NCI-H2196 (cell line): ENCODE data around the gene USP44.
A peak's percentile ranks its signal among the peaks of the same experiment; 100 is the strongest.

Experiments used
- DNase-seq: peaks from one replicate; lab custom pipeline; 2025; ENCODE audit not compliant: unreplicated experiment; lab: John Stamatoyannopoulos, UW

Gene USP44

GRCh38 chr12:95548539-95549391 is 2.5 kb downstream of the USP44 start:
- peak; percentile 68 for DNase-seq

DNA sequence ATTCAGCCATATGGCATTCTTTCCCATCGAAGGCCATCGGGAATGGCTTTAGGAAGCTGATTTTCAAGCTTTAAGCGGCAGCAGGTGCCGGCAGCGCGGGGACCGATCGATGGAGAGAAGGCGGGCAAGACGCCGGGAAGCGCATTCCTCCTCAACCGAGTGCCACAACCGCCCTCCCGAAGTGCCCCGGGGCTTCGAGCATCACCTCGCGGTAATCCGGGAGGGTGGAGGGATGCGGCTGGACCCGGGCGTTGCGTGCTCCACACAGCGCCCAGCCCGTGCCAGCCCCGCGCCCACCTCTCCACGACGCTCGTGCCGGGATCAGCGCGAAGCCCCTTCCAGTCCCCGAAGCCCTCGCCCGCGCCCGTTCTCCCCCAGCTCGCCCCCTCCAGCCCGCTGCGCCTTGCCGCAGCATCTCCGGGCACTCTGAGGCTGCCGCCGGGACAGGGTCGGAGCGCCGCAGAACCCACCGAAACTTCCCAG is 3.2 kb downstream of the USP44 start:
- peak; percentile 19 for DNase-seq

- DNase-seq = no peak
These were observed 3.7 kb downstream of the USP44 start for GRCh38 chr12:95547522-95548055.

DNA sequence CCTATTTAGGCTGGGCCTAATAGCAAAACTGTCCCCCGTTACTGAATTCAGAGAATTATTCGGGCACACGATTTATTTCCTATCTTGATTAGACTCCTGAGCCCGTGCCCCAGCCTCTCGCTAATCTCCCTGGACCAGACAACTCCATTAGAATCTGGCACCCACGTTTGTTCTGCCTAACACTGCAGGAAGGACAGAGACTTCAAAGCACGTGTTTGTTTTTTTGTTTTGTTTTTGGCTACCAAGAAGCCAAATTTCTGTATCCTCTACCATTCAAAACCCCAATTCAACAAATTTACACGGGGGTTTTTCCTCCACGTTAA is 4.8 kb downstream of the USP44 start:
- no peak for DNase-seq

DNA sequence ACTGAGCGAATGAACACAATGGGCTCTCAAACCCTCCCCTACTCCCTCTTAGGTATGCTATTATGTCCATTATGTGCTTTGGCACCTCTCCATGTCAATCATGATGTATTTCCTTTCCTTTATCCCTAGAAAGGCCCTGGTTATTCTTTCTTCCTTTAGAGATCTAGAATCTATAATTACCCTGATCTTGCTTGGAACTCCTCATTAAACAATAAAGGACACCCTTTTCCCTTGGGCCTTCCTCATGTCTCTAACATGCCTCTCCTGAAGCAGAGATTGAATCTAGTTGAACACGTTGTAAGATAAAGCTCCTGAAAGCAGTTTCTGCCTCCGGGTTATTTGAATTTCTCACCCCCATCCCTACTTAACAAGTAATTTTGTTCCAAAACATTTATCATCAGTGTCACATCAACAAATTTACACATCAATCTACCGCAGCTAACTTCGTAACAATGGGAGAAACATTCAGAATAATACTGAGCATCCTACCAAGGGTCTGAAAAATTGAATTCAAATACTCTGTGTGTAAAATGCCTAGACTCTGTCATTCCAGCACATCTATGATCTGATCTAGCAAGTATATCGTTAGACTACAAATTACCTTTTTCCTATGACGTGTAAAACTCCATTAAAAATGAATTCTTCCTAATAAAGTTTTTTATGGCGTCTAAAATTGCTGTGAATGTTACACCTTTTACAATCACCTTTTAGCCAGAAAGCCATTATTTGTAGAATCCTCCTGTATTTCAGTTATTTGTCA is 5.4 kb downstream of the USP44 start:
- DNase-seq = peak; percentile 22

DNA sequence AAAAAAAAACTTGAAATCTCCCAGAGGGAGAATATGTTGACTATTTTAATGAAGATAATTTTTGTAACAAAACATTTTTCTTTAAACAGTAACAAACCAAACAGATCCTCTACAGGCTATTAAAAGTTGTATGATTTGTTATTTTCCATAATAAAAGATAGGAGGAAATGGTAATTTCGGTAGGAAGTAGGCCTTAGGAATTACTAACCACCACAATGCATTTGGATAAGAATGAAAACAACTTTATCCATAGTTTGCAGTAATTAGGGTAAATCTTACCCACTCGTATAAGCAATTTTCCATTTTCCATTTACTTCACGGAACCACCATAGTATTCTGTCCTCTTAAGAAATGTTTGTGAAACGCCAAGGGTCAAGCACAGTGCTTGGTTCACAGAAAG is 6.0 kb downstream of the USP44 start:
- DNase-seq = no peak

- no peak for DNase-seq
These were observed 6.5 kb downstream of the USP44 start for GRCh38 chr12:95544756-95545155.

DNA sequence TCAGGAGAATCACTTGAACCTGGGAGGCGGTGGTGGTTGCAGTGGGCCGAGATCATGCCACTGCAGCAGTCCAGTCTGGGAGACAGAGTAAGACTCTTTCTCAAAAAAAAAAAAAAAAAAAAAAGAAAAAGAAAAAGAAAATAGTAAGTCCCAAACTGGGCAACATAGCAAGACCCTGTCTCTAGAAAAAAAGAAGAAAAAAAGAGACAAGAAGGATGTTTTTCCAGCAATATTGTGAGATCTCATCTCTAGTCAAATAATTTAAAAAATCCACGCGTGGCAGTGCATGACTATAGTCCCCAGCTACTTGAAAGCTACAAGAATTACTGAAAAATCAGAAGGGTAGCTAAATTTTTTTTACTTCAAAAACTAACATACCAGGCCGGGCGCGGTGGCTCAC is 8.0 kb downstream of the USP44 start:
- no peak for DNase-seq

DNA sequence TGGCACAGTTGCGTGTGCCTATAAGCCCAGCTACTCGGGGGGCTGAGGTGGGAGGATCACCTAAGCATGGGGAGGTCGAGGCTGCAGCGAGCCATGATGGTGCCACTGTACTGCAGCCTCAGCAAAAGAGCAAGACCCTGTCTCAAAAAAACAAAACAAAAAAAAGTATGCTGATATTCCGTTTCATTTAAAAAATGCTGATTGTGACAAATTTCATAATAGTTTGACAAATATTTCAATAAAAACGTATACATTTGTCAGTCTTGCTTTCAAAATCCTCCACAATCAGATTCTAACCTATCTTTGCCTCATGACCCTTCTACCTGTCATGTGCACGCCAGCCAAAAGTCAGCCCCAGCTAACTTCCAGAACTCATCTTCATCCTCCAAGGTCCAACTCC is 9.8 kb downstream of the USP44 start:
- no peak for DNase-seq

GRCh38 chr12:95538656-95539055 is 12.6 kb downstream of the USP44 start:
- DNase-seq = no peak

DNA sequence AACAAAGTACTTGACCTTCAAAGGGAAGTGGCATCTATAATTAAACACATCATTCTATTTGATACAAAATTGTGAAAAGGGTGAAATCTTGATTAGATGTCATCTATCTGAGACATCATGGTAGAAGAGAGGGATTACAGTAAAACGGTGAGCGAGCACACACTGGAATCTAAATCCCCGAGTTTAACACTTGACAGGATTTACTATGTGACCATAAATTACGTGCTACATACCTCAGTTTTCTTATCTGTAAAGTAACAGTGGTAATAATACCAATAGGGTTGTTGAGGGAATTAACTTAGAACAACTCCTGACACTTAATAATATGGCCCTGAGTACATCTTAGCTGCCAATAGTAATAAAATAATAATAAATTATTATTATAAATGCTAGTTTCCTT is 13.3 kb downstream of the USP44 start:
- DNase-seq = no peak

- no peak for DNase-seq
These were observed 17.3 kb downstream of the USP44 start for GRCh38 chr12:95533985-95534384.

- DNase-seq = no peak
These were observed 18.4 kb downstream of the USP44 start for GRCh38 chr12:95532851-95533250.

- DNase-seq = no peak
These were observed 21.5 kb downstream of the USP44 start for GRCh38 chr12:95529693-95530225.

DNA sequence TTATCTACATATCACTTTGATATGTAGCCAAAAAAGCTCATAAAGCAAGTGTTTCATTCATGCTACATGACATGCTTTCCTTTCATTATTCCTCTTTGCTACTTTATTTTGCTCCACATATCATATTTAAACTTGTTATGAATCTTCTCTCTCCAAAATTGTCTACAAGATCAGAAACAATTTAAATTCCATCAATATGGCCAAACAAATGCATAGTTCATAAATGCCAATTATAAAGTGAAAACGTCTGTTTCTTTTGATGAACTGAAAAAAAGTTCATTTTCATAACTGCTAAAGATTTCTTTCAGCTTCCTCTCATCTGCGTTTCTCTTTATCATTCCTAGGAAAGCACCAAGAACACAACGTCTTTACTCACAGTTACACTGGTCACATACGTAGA is 22.8 kb downstream of the USP44 start:
- DNase-seq = no peak

- DNase-seq = no peak
These were observed 28.6 kb downstream of the USP44 start for GRCh38 chr12:95522692-95523091.

DNA sequence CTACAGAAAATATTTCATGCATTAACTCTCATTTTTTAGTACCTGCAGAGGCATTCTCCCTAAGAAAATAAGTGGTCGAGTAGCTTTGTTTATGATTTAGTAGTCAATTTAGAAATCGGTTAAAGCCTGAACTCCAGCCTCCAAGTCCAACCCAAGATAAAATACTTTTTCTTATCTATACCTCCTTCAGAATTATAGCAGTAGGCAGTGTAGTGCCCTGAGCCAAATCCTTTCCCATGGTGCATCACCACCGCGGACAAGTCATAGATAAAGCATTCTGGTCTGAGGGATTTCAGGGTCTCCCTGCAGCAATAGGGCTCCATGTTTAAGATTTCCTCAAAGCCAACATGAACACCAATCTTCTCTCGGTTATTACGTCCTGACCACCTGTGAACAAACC is 30.5 kb downstream of the USP44 start:
- no peak for DNase-seq

DNA sequence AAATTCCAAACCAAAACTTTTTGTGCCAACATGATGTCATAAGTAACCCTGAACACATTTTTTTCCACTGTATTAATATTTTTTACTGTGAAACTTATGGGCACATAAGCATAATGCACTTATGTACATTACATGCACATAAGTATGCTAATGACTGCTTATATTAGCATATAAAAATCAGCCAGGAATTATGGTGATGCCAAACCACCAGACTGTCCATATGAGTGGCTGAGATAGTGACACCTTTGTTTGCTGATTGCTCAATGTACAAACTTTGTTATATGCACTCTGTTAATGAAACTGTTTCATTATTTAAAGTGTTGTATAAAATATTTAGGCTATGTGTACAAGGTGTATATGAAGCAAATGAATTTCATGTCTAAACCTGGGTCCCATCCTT is 32.3 kb downstream of the USP44 start:
- DNase-seq = no peak

DNA sequence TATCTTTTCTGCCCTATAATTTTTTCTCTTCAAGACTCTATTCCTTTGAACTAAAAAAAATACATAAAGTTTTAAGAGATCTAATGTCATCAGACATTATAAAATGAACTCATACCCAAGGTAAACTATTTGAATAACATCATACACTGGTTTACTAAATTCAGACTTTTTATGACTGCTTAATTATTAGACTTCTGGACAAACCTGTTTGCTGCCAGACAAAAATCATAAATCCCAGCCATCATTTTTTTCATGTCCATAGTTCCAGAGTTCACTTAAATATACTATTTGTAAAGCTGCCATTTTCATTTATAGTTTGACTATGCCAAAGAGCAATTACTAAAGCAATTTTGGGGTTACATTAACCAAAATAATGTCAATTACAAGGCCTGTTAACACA is 34.0 kb downstream of the USP44 start:
- no peak for DNase-seq

GRCh38 chr12:95516757-95517156 is 34.5 kb downstream of the USP44 start:
- DNase-seq = no peak

DNA sequence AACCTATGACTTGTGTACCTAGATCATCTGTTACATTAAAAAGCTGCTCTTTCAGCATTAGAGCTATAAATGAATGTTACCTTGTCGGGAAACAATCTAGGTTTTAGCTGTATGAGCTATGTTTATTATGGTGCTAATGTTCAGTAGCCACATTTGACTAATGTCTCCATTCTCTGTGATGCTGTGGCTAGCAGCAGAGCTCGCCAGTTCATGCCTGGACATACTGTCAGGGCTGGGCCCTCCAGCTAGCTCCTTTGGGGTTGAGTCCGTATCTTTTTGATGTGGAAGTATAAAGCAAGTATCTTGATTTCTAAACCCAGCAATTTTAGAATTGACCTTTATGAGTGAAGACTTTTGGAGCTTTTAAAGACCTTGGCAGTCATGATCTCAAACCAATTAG is 36.1 kb downstream of the USP44 start:
- DNase-seq = no peak

DNA sequence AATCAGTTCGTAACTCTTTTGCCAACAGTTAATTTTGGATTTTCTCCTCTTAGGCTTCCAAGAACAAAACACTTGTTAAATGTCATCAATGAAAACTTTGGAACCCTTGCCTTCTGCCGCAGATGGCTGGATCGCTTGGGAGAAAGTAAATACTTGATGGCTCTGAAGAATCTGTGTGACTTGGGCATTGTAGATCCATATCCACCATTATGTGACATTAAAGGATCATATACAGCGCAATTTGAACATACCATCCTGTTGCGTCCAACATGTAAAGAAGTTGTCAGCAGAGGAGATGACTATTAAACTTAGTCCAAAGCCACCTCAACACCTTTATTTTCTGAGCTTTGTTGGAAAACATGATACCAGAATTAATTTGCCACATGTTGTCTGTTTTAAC is 37.7 kb downstream of the USP44 start:
- no peak for DNase-seq
